IPS-20b (cell line): ENCODE measurements around the gene CENPU.

ENCODE experiments used
- H3K27ac ChIP-seq: one replicate; pipeline ENCODE4 v1.5.1; 2013; ENCODE audit warnings: low read length
- H3K27me3 ChIP-seq: 2 replicates; pipeline ENCODE4 v1.6.1; 2013; ENCODE audit warnings: mild to moderate bottlenecking, low read length, inconsistent platforms; ENCODE audit not compliant: insufficient read depth
- H3K36me3 ChIP-seq: 2 replicates; pipeline ENCODE4 v1.6.1; 2013; ENCODE audit warnings: low read depth, mild to moderate bottlenecking, inconsistent platforms, low read length, moderate library complexity; ENCODE audit not compliant: insufficient read depth
- H3K4me1 ChIP-seq: 2 replicates; pipeline ENCODE4 v1.6.1; 2013; ENCODE audit warnings: mild to moderate bottlenecking, control low read depth, inconsistent platforms, low read length, moderate library complexity; ENCODE audit not compliant: insufficient read depth
- H3K4me3 ChIP-seq: 2 replicates; pipeline ENCODE4 v1.5.1; 2013; ENCODE audit warnings: mild to moderate bottlenecking, low read length, inconsistent platforms
- H3K9ac ChIP-seq: 2 replicates; pipeline ENCODE4 v1.6.1; 2013; ENCODE audit warnings: low read depth, mild to moderate bottlenecking, inconsistent platforms, low read length, moderate library complexity
- H3K9me3 ChIP-seq: 2 replicates; pipeline ENCODE4 v1.6.1; 2013; ENCODE audit warnings: mild to moderate bottlenecking, low read depth, low read length, inconsistent platforms; ENCODE audit not compliant: insufficient read depth

CENPU gene

GRCh38 chr4:184765473-184766340, 31.8 kb upstream of the CENPU start:
- Histone ChIP-seq H3K4me3 (no peak overlapping the region), H3K27ac (no peak overlapping the region), H3K4me1 (no peaks in the 10 kb centered on the region), H3K9me3 (no peaks in the 10 kb centered on the region), H3K27me3 (no peaks in the 10 kb centered on the region), H3K36me3 (no peaks in the 10 kb centered on the region), H3K9ac (no peak overlapping the region)

DNA sequence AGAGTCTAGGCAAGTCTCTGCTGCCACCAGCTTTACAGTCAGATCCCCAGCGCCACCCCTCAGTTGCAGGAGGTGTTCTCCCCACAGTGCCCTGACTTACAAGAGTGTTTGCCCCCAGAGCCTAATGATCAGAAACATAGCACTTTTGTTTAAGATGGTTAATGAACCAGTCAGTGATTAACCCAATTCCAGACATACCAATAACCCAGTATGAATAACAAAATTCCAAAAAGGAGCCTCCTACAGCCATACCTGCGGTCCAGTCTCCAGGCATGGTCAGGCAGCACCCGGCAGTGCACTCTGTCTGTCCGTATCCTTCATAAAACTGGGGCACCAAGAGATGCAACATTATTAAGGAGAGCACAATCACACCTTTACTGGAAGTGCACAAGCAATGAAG, 30.7 kb upstream of the CENPU start:
- Histone ChIP-seq H3K4me1 (no peaks in the 10 kb centered on the region), H3K9ac (no peak overlapping the region)

DNA sequence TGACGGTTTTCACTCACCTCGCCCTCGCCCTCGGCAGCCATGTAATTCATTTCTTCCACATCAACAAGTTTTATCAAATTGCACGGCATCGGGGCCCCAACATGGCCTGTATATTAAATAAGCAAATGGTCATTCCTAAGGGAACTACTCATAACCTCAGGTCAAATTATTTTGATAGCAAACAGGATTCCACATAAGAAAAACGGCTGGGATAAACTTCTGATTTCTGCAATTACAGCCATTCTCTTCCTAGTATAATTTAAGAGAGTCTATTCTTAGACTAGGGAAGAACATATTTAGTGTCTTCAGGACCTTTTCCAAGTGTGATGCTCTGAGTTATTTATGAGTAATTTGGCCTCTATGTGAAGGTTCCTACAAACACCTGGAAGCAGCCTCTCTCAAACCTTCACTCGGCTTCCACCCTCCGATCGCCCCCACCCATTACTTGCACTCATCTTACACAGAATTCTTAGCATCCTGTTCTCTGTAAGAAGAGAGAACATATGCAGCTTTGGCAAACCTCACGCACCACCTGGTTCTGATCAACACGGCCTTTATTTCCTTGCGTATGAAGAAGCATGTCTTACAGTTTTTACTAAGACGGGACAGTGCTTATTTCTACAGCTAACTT, 29.4 kb upstream of the CENPU start:
- Histone ChIP-seq H3K27ac (no peak overlapping the region), H3K4me3 (no peak overlapping the region), H3K4me1 (no peaks in the 10 kb centered on the region), H3K27me3 (no peaks in the 10 kb centered on the region), H3K36me3 (no peaks in the 10 kb centered on the region), H3K9me3 (no peaks in the 10 kb centered on the region), H3K9ac (no peak overlapping the region)

More for the DNA sequence above, 30.7 kb upstream of the CENPU start:
- H3K27ac ChIP-seq = no peak overlapping the region
- H3K4me3 ChIP-seq = no peak overlapping the region
- no peaks in the 10 kb centered on the region for H3K36me3 ChIP-seq
- H3K9me3 ChIP-seq = no peaks in the 10 kb centered on the region
- no peaks in the 10 kb centered on the region for H3K27me3 ChIP-seq

GRCh38 chr4:184762100-184762499, 28.2 kb upstream of the CENPU start:
- no peaks in the 10 kb centered on the region for H3K9me3 ChIP-seq
- H3K9ac ChIP-seq = no peak overlapping the region
- no peaks in the 10 kb centered on the region for H3K27me3 ChIP-seq
- H3K36me3 ChIP-seq = no peaks in the 10 kb centered on the region
- no peak overlapping the region for H3K4me3 ChIP-seq
- H3K27ac ChIP-seq = no peak overlapping the region
- no peaks in the 10 kb centered on the region for H3K4me1 ChIP-seq

DNA sequence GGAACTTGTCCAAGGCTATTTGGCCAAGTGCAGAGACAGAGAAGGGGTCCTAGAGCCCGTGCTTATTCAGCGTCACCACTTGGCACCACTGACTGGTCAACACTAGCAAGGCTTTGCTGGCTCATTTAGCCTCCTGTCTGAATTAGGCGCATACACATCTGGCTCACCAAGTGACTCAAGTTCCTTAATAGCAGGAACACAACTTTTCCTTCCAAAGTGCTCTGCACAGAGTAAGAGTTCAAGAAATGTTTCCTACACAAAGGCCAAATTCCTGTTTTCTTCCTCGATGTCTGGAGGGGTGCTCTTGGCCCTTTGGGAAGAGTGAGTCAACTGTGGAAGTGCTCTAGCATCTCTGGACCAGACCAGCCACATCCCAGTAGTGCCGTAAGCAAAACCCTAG, 26.8 kb upstream of the CENPU start:
- Histone ChIP-seq H3K27me3 (no peaks in the 10 kb centered on the region), H3K36me3 (no peaks in the 10 kb centered on the region), H3K9ac (no peak overlapping the region), H3K9me3 (no peaks in the 10 kb centered on the region), H3K4me1 (no peaks in the 10 kb centered on the region), H3K4me3 (no peak overlapping the region), H3K27ac (no peak overlapping the region)

GRCh38 chr4:184757810-184758209, 23.9 kb upstream of the CENPU start:
- H3K27me3 ChIP-seq = no peaks in the 10 kb centered on the region
- H3K36me3 ChIP-seq = no peaks in the 10 kb centered on the region
- no peak overlapping the region for H3K4me3 ChIP-seq
- no peak overlapping the region for H3K27ac ChIP-seq
- H3K4me1 ChIP-seq = no peaks in the 10 kb centered on the region
- no peaks in the 10 kb centered on the region for H3K9me3 ChIP-seq
- H3K9ac ChIP-seq = no peak overlapping the region

DNA sequence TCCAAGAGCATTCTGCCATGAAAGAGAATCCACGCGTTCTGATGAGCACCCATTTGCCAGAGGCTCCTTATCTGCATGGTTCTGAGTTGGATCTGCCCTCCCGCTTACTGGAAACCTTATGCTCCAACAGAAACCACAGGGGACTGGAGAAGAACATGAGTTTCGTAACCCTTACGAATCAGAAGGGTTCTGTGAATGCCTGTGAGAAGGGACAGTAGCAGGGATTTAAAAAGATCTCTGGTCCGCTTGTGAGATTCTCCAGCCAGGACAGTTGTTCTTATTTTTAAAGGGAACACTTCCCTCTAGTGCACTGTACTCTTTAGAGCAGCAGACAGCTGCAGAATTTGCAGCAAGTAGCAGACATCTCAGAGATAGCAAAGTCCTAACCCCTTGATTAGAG, 22.5 kb upstream of the CENPU start:
- no peaks in the 10 kb centered on the region for H3K4me1 ChIP-seq
- no peaks in the 10 kb centered on the region for H3K27me3 ChIP-seq
- H3K36me3 ChIP-seq = no peaks in the 10 kb centered on the region
- no peak overlapping the region for H3K4me3 ChIP-seq
- no peak overlapping the region for H3K27ac ChIP-seq
- no peaks in the 10 kb centered on the region for H3K9me3 ChIP-seq
- no peak overlapping the region for H3K9ac ChIP-seq

DNA sequence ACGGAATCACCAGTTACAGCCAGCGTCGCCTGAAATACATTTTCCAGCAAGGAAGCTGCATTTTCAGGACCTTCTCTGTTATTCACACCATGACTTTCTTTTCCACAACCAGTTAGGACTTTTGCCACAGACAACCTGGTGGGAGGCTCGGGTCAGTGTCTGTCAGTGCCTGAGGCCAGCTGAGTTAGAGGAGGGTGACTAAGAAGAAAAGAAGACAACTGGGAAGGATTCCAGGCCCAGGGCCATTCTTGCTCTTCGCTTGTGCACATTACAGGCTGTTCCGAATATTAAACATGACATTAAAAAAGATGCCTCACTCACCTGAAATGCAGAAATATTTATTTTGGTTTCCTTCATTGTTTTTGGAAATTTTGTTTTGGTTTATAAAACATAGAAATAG, 21.4 kb upstream of the CENPU start:
- no peaks in the 10 kb centered on the region for H3K27me3 ChIP-seq
- no peak overlapping the region for H3K9ac ChIP-seq
- no peak overlapping the region for H3K4me3 ChIP-seq
- H3K36me3 ChIP-seq = no peaks in the 10 kb centered on the region
- no peaks in the 10 kb centered on the region for H3K9me3 ChIP-seq
- H3K27ac ChIP-seq = no peak overlapping the region
- no peaks in the 10 kb centered on the region for H3K4me1 ChIP-seq

- Histone ChIP-seq H3K4me1 (peaks cover 11% of the 10 kb centered on the region; the same call in 1 of the 2 replicates), H3K36me3 (no peaks in the 10 kb centered on the region), H3K27me3 (no peaks in the 10 kb centered on the region), H3K27ac (no peak overlapping the region), H3K9me3 (no peaks in the 10 kb centered on the region), H3K4me3 (no peak overlapping the region), H3K9ac (no peak overlapping the region)
Measured at GRCh38 chr4:184752496-184753275, 18.8 kb upstream of the CENPU start.

DNA sequence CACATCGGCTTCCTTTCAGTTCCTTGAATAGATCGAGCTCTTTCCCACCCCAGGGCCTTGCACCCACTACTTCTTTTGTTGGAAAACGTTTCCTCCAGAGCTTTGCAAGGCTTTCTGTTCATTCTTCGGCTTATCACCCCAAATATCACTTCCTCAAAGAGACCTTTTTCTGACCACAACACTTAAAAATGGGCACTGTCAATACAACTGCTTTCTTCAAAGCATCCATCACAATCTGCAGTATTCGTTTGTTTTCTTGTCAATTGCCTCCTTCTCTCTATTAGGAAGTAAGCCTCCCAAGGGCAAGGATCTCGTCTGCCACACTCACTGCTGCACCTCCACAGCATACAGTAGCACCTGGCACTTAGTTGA, 17.7 kb upstream of the CENPU start:
- H3K4me3 ChIP-seq = no peak overlapping the region
- H3K36me3 ChIP-seq = no peaks in the 10 kb centered on the region
- peaks cover 6% of the 10 kb centered on the region; the same call in 1 of the 2 replicates for H3K27me3 ChIP-seq
- no peaks in the 10 kb centered on the region for H3K9me3 ChIP-seq
- H3K9ac ChIP-seq = no peak overlapping the region
- H3K4me1 ChIP-seq = peaks cover 21% of the 10 kb centered on the region
- H3K27ac ChIP-seq = no peak overlapping the region

GRCh38 chr4:184750926-184751584, 17.2 kb upstream of the CENPU start:
- Histone ChIP-seq H3K27me3 (peaks cover 7% of the 10 kb centered on the region; the same call in 1 of the 2 replicates), H3K27ac (no peak overlapping the region), H3K9ac (no peak overlapping the region), H3K36me3 (no peaks in the 10 kb centered on the region), H3K9me3 (no peaks in the 10 kb centered on the region), H3K4me1 (peaks cover 26% of the 10 kb centered on the region), H3K4me3 (no peak overlapping the region)
